GM18526 (cell line): ENCODE data around the gene EZR.

ENCODE experiments used
- POLR2A ChIP-seq: IDR thresholded peaks from 3 replicates; pipeline ENCODE4 v1.6.1; 2011; ENCODE audit not compliant: insufficient read length; ENCODE audit errors: extremely low read depth

EZR gene

GRCh38 chr6:158812611-158813010, 6.6 kb downstream of the EZR start:
- no peak for TF ChIP-seq POLR2A

GRCh38 chr6:158810155-158811095, 8.7 kb downstream of the EZR start:
- no peak for TF ChIP-seq POLR2A

GRCh38 chr6:158808941-158809678, 10.1 kb downstream of the EZR start:
- no peak for TF ChIP-seq POLR2A

GRCh38 chr6:158808442-158808833, 10.7 kb downstream of the EZR start:
- TF ChIP-seq POLR2A: no peak

GRCh38 chr6:158807515-158808441, 11.4 kb downstream of the EZR start:
- TF ChIP-seq POLR2A: no peak

GRCh38 chr6:158805698-158806377, 13.3 kb downstream of the EZR start:
- TF ChIP-seq POLR2A: no peak

GRCh38 chr6:158804207-158804606, 15.0 kb downstream of the EZR start:
- TF ChIP-seq POLR2A: no peak

GRCh38 chr6:158803733-158804143, 15.4 kb downstream of the EZR start:
- no peak for TF ChIP-seq POLR2A

- no peak for TF ChIP-seq POLR2A
Observed at GRCh38 chr6:158801655-158802294, 17.4 kb downstream of the EZR start.

GRCh38 chr6:158799051-158799792, 19.9 kb downstream of the EZR start:
- no peak for TF ChIP-seq POLR2A

- no peak for TF ChIP-seq POLR2A
Observed at GRCh38 chr6:158798311-158798710, 20.9 kb downstream of the EZR start.

GRCh38 chr6:158797331-158798310, 21.5 kb downstream of the EZR start:
- no peak for TF ChIP-seq POLR2A
